ENCODE data around the gene CACNA1E.

The CACNA1E gene

GRCh38 chr1:181635110-181635509, 151.8 kb downstream of the CACNA1E start:
- DNase-seq (ENCODE audit: low spot score): no peak

GRCh38 chr1:181637998-181638397, 154.7 kb downstream of the CACNA1E start:
- DNase-seq (ENCODE audit: low spot score): no peak

- no peak for DNase-seq (ENCODE audit: low spot score)
Observed at GRCh38 chr1:181640956-181641355, 157.6 kb downstream of the CACNA1E start.

GRCh38 chr1:181643631-181644030, 160.3 kb downstream of the CACNA1E start:
- no peak for DNase-seq (ENCODE audit: low spot score)

- no peak for DNase-seq (ENCODE audit: low spot score)
Observed at GRCh38 chr1:181645171-181645570, 161.9 kb downstream of the CACNA1E start.

GRCh38 chr1:181646710-181647109, 163.4 kb downstream of the CACNA1E start:
- no peak for DNase-seq (ENCODE audit: low spot score)

- no peak for DNase-seq (ENCODE audit: low spot score)
Observed at GRCh38 chr1:181647314-181648035, 164.2 kb downstream of the CACNA1E start.

GRCh38 chr1:181651276-181651675, 168.0 kb downstream of the CACNA1E start:
- DNase-seq (ENCODE audit: low spot score): no peak

GRCh38 chr1:181655756-181656155, 172.4 kb downstream of the CACNA1E start:
- DNase-seq (ENCODE audit: low spot score): no peak

GRCh38 chr1:181656491-181656890, 173.2 kb downstream of the CACNA1E start:
- no peak for DNase-seq (ENCODE audit: low spot score)

GRCh38 chr1:181658581-181658980, 175.3 kb downstream of the CACNA1E start:
- no peak for DNase-seq (ENCODE audit: low spot score)

- no peak for DNase-seq (ENCODE audit: low spot score)
Observed at GRCh38 chr1:181659321-181659957, 176.1 kb downstream of the CACNA1E start.

GRCh38 chr1:181660621-181661020, 177.3 kb downstream of the CACNA1E start:
- DNase-seq (ENCODE audit: low spot score): no peak

GRCh38 chr1:181661569-181661968, 178.3 kb downstream of the CACNA1E start:
- no peak for DNase-seq (ENCODE audit: low spot score)

- no peak for DNase-seq (ENCODE audit: low spot score)
Observed at GRCh38 chr1:181662606-181663005, 179.3 kb downstream of the CACNA1E start.

GRCh38 chr1:181664543-181664942, 181.2 kb downstream of the CACNA1E start:
- DNase-seq (ENCODE audit: low spot score): no peak

GRCh38 chr1:181669246-181669645, 185.9 kb downstream of the CACNA1E start:
- no peak for DNase-seq (ENCODE audit: low spot score)

GRCh38 chr1:181674617-181675016, 191.3 kb downstream of the CACNA1E start:
- no peak for DNase-seq (ENCODE audit: low spot score)

- DNase-seq (ENCODE audit: low spot score): no peak
Observed at GRCh38 chr1:181675091-181675917, 192.0 kb downstream of the CACNA1E start.

- no peak for DNase-seq (ENCODE audit: low spot score)
Observed at GRCh38 chr1:181675918-181676190, 192.5 kb downstream of the CACNA1E start.

- no peak for DNase-seq (ENCODE audit: low spot score)
Observed at GRCh38 chr1:181676269-181676668, 193.0 kb downstream of the CACNA1E start.

GRCh38 chr1:181680332-181680731, 197.0 kb downstream of the CACNA1E start:
- DNase-seq (ENCODE audit: low spot score): no peak

GRCh38 chr1:181680871-181681270, 197.6 kb downstream of the CACNA1E start:
- DNase-seq (ENCODE audit: low spot score): no peak
